Left renal cortex interstitium (tissue), 4 donors: ENCODE measurements around the gene CLMN. TPM values are rescaled to one million over a fixed set of nuclear protein-coding genes. Genes with fewer than 3 reads are reported as not detected.

Experiments used
- DNase-seq, 4 donors: peaks; one replicate each; pipeline ENCODE4 v3.0.0-alpha.2; 2013; ENCODE audit warnings: low read depth in 4 of 4, low spot score in 2 of 4, missing footprints in 1 of 4
- polyA plus RNA-seq, 4 donors: library from polyadenylated mRNA; unstranded; fragments of 120-200 nt; gene quantifications; one replicate each; pipeline ENCODE4 v1.2.1, GENCODE V29; 2013; ENCODE audit not compliant: insufficient read length in 4 of 4

CLMN gene
- polyA plus RNA-seq, 4 donors: 19.0 to 38.5 (median 27.0) TPM

GRCh38 chr14:95199298-95199983 lies 120.3 kb downstream of the CLMN start:
- no peak for DNase-seq

GRCh38 chr14:95198320-95198719 lies 121.4 kb downstream of the CLMN start:
- no peak for DNase-seq

- DNase-seq: peak in 1 of 4 donors; percentile 65
Measured at GRCh38 chr14:95197551-95197950, 122.2 kb downstream of the CLMN start.

- DNase-seq: no peak
Measured at GRCh38 chr14:95196826-95197545, 122.7 kb downstream of the CLMN start.

- DNase-seq: no peak
Measured at GRCh38 chr14:95196268-95196667, 123.4 kb downstream of the CLMN start.

- no peak for DNase-seq
Measured at GRCh38 chr14:95195031-95195430, 124.7 kb downstream of the CLMN start.

GRCh38 chr14:95193081-95193480 lies 126.6 kb downstream of the CLMN start:
- DNase-seq: no peak

GRCh38 chr14:95192311-95192710 lies 127.4 kb downstream of the CLMN start:
- DNase-seq: no peak

GRCh38 chr14:95191445-95192199 lies 128.1 kb downstream of the CLMN start:
- DNase-seq: no peak

- DNase-seq: no peak
Measured at GRCh38 chr14:95190857-95191256, 128.9 kb downstream of the CLMN start.

GRCh38 chr14:95190346-95190840 lies 129.3 kb downstream of the CLMN start:
- DNase-seq: no peak

- no peak for DNase-seq
Measured at GRCh38 chr14:95189367-95190132, 130.2 kb downstream of the CLMN start.

GRCh38 chr14:95188380-95188779 lies 131.3 kb downstream of the CLMN start:
- DNase-seq: no peak

GRCh38 chr14:95185767-95186392 lies 133.8 kb downstream of the CLMN start:
- no peak for DNase-seq

GRCh38 chr14:95185033-95185766 lies 134.5 kb downstream of the CLMN start:
- no peak for DNase-seq

GRCh38 chr14:95184413-95184790 lies 135.3 kb downstream of the CLMN start:
- no peak for DNase-seq

- DNase-seq: no peak
Measured at GRCh38 chr14:95183532-95184412, 135.9 kb downstream of the CLMN start.

- no peak for DNase-seq
Measured at GRCh38 chr14:95183082-95183481, 136.6 kb downstream of the CLMN start.
